H1 (cell line): Measurements from ENCODE around the gene SCNN1B. TPM values are rescaled to one million over a fixed set of nuclear protein-coding genes. Genes with fewer than 3 reads are reported as not detected.

Experiments used
- CTCF ChIA-PET: fragments of 300-600 bp; sonication (Branson Sonifier 250); formaldehyde crosslinking; loops from one replicate; lab custom pipeline; 2021; ENCODE audit not compliant: partially characterized antibody; lab: Charles Lee
- POLR2A ChIA-PET: fragments of 300-600 bp; sonication (Branson Sonifier 250); formaldehyde crosslinking; loops from one replicate; lab custom pipeline; 2021; ENCODE audit warnings: inconsistent platforms; ENCODE audit not compliant: partially characterized antibody; lab: Charles Lee
- DNase-seq, 2 experiments: peaks; one replicate each; pipeline versions ENCODE4 v3.0.0 to v3.0.0-alpha.2; 2010 to 2022; ENCODE audit warnings: low spot score in 2 of 2, low read depth in 1 of 2, mixed read lengths in 1 of 2
- FAIRE-seq: peaks from 2 replicates; lab custom pipeline; 2011; peaks lifted over from hg19 to GRCh38; lab: Jason Lieb, UNC
- H2AFZ ChIP-seq: 2 replicates; pipeline ENCODE4 v1.8.1; 2012; ENCODE audit warnings: low read length, inconsistent platforms
- H2AK5ac ChIP-seq: 2 replicates; pipeline ENCODE4 v1.6.1; 2013; ENCODE audit warnings: low read depth, low read length
- H2BK120ac ChIP-seq: replicated peaks from 2 replicates; pipeline ENCODE3; 2013; ENCODE audit warnings: low read depth, low read length, inconsistent platforms
- H2BK12ac ChIP-seq: 2 replicates; pipeline ENCODE4 v1.6.1; 2013; ENCODE audit warnings: low read depth, low read length
- H2BK15ac ChIP-seq: 2 replicates; pipeline ENCODE4 v1.6.1; 2013; ENCODE audit warnings: low read length
- H2BK20ac ChIP-seq: 2 replicates; pipeline ENCODE4 v1.6.1; 2013; ENCODE audit warnings: low read length
- H2BK5ac ChIP-seq: 2 replicates; pipeline ENCODE4 v1.6.1; 2013; ENCODE audit warnings: low read depth, low read length
- H3K14ac ChIP-seq: 2 replicates; pipeline ENCODE4 v1.6.1; 2013; ENCODE audit warnings: inconsistent platforms; ENCODE audit not compliant: insufficient read length
- H3K18ac ChIP-seq: 2 replicates; pipeline ENCODE4 v1.6.1; 2013; ENCODE audit warnings: low read length; ENCODE audit errors: extremely low read depth
- H3K23ac ChIP-seq: 2 replicates; pipeline ENCODE4 v1.6.1; 2013; ENCODE audit warnings: inconsistent platforms; ENCODE audit not compliant: insufficient read length
- H3K23me2 ChIP-seq: 2 replicates; pipeline ENCODE4 v1.6.1; 2013; ENCODE audit warnings: low read depth, low read length
- H3K27ac ChIP-seq: 2 replicates; pipeline ENCODE4 v1.6.1; 2011; ENCODE audit warnings: low read depth, low read length, inconsistent platforms
- H3K27me3 ChIP-seq, 4 experiments: replicated peaks in 1 of 4; 1 replicate in 1 of 4; 2 replicates in 3 of 4; pipeline versions ENCODE4 v1.6.1 to v1.8.1; 2011 to 2013; ENCODE audit warnings: low read length in 3 of 4, mild to moderate bottlenecking in 3 of 4, inconsistent platforms in 2 of 4, mixed read lengths in 2 of 4, moderate library complexity in 1 of 4; ENCODE audit not compliant: control insufficient read depth in 3 of 4, insufficient read depth in 3 of 4; ENCODE audit errors: extremely low read depth in 1 of 4
- H3K36me3 ChIP-seq, 4 experiments: 2 replicates each; pipeline versions ENCODE4 v1.6.1 to v1.8.1; 2011 to 2013; ENCODE audit warnings: mild to moderate bottlenecking in 4 of 4, low read length in 3 of 4, moderate library complexity in 2 of 4, control low read depth in 1 of 4, inconsistent platforms in 1 of 4; ENCODE audit not compliant: insufficient read depth in 4 of 4, control insufficient read depth in 2 of 4
- H3K4ac ChIP-seq: replicated peaks from 2 replicates; pipeline ENCODE3; 2013; ENCODE audit warnings: low read length, low read depth, mixed read lengths, inconsistent platforms; ENCODE audit not compliant: insufficient read length
- H3K4me1 ChIP-seq, 4 experiments: replicated peaks in 1 of 4; 1 replicate in 1 of 4; 2 replicates in 3 of 4; pipeline versions ENCODE4 v1.6.1 to v1.8.1; 2011 to 2013; ENCODE audit warnings: low read length in 3 of 4, inconsistent platforms in 2 of 4, mixed read lengths in 1 of 4; ENCODE audit not compliant: insufficient read depth in 4 of 4, control insufficient read depth in 3 of 4
- H3K4me2 ChIP-seq, 2 experiments: 2 replicates each; pipeline versions ENCODE4 v1.6.1 to v1.8.1; 2011 to 2013; ENCODE audit warnings: low read depth in 2 of 2, low read length in 2 of 2, control low read depth in 1 of 2, inconsistent platforms in 1 of 2, mild to moderate bottlenecking in 1 of 2; ENCODE audit not compliant: insufficient read depth in 1 of 2
- H3K4me3 ChIP-seq, 4 experiments: fragments of 200-600, 300-600 bp in 1 of 4; sonication (generic), shearing (Covaris generic), sonication (Bioruptor Twin) in 1 of 4; 2 replicates each; pipeline versions ENCODE4 v1.5.1 to v1.8.1; 2011 to 2016; ENCODE audit warnings: low read length in 4 of 4, low read depth in 3 of 4, control low read depth in 2 of 4, inconsistent platforms in 2 of 4, mild to moderate bottlenecking in 2 of 4, mixed read lengths in 1 of 4, moderate library complexity in 1 of 4; ENCODE audit not compliant: insufficient read depth in 2 of 4; ENCODE audit errors: extremely low read depth in 1 of 4
- H3K56ac ChIP-seq: replicated peaks from 2 replicates; pipeline ENCODE3; 2013; ENCODE audit warnings: low read depth, mild to moderate bottlenecking, mixed read lengths, low read length, inconsistent platforms; ENCODE audit not compliant: insufficient read length
- H3K79me1 ChIP-seq: 2 replicates; pipeline ENCODE4 v1.6.1; 2013; ENCODE audit warnings: low read depth, low read length, control low read depth
- H3K79me2 ChIP-seq, 2 experiments: 2 replicates each; pipeline versions ENCODE4 v1.6.1 to v1.8.1; 2012 to 2013; ENCODE audit warnings: low read length in 2 of 2, mild to moderate bottlenecking in 2 of 2, inconsistent platforms in 1 of 2; ENCODE audit not compliant: insufficient read depth in 2 of 2, control insufficient read depth in 1 of 2
- H3K9ac ChIP-seq, 4 experiments: replicated peaks in 1 of 4; 1 replicate in 1 of 4; 2 replicates in 3 of 4; pipeline versions ENCODE4 v1.6.1 to v1.8.1; 2011 to 2013; ENCODE audit warnings: low read depth in 3 of 4, low read length in 3 of 4, control low read depth in 2 of 4, mild to moderate bottlenecking in 2 of 4, moderate library complexity in 2 of 4, inconsistent platforms in 1 of 4; ENCODE audit errors: extremely low read depth in 1 of 4
- H3K9me3 ChIP-seq, 2 experiments: 2 replicates each; pipeline versions ENCODE4 v1.6.1 to v1.8.1; 2012 to 2013; ENCODE audit warnings: mild to moderate bottlenecking in 2 of 2, moderate library complexity in 2 of 2, control low read depth in 1 of 2, inconsistent platforms in 1 of 2, low read depth in 1 of 2, low read length in 1 of 2, mixed read lengths in 1 of 2; ENCODE audit not compliant: insufficient read depth in 2 of 2
- H4K20me1 ChIP-seq, 2 experiments: replicated peaks in 1 of 2; 2 replicates each; pipeline versions ENCODE3 to v1.8.1; 2011 to 2013; ENCODE audit warnings: inconsistent platforms in 2 of 2, low read length in 2 of 2, mild to moderate bottlenecking in 1 of 2; ENCODE audit not compliant: insufficient read depth in 2 of 2, control insufficient read depth in 1 of 2
- H4K5ac ChIP-seq: 2 replicates; pipeline ENCODE4 v1.6.1; 2013; ENCODE audit warnings: low read length, low read depth, mixed read lengths, inconsistent platforms; ENCODE audit not compliant: insufficient read length
- H4K8ac ChIP-seq: 2 replicates; pipeline ENCODE4 v1.8.0; 2013; ENCODE audit warnings: mild to moderate bottlenecking, moderate library complexity, low read length, inconsistent platforms; ENCODE audit not compliant: insufficient read depth; ENCODE audit errors: extremely low read depth
- H4K91ac ChIP-seq: replicated peaks from 2 replicates; pipeline ENCODE3; 2013; ENCODE audit warnings: low read length, mixed read lengths, inconsistent platforms; ENCODE audit not compliant: insufficient read length
- BRCA1 ChIP-seq: IDR thresholded peaks from 2 replicates; pipeline ENCODE4 v1.6.1; 2012; ENCODE audit warnings: low read depth, low read length, improper control_type of control experiment
- TBP ChIP-seq: IDR thresholded peaks from 2 replicates; pipeline ENCODE4 v1.6.1; 2011; ENCODE audit warnings: low read depth, low read length, improper control_type of control experiment
- WGBS, 2 experiments: shearing (Covaris generic) in 1 of 2; methylation state at CpG; one replicate each; pipeline versions ENCODE4 v1.1.6 to v1.1.7; 2013 to 2015; ENCODE audit warnings: low lambda C conversion rate in 2 of 2, mixed read lengths in 2 of 2, inconsistent platforms in 1 of 2, low coverage in 1 of 2, missing lambda C conversion rate in 1 of 2; ENCODE audit not compliant: insufficient replicate concordance in 2 of 2, insufficient coverage in 1 of 2, insufficient read length in 1 of 2; ENCODE audit errors: extremely low coverage in 1 of 2, missing lambda C conversion rate in 1 of 2; 5-methylcytosine and 5-hydroxymethylcytosine counted together
- polyA plus RNA-seq, 7 experiments: library from polyadenylated mRNA; depleted of rRNA in 3 of 7; stranded (reverse) in 5 of 7; unstranded in 2 of 7; fragments of >200 nt in 5 of 7; fragments of 200-250 nt in 2 of 7; gene quantifications; 1 replicate in 5 of 7; 2 replicates in 1 of 7; 4 replicates in 1 of 7; pipeline versions ENCODE4 v1.2.1 to v1.2.3, GENCODE V29; 2011 to 2013; ENCODE audit warnings: missing spikeins in 2 of 7, mixed read lengths in 2 of 7
- total RNA-seq: library from RNA; stranded (reverse); fragmentation: NEBNext Ultra II Directional; extraction: Animal tissue kit (Norgen Biotek cat#: 25700); gene quantifications from 2 replicates; pipeline ENCODE4 v1.2.1, GENCODE V29; 2021

SCNN1B gene
- total and polyA plus RNA-seq, 2 of the 8 experiments (the other 6 are each of a cell fraction or from before 2014, with no cell fraction given): 0.20 to 0.95 TPM

DNA sequence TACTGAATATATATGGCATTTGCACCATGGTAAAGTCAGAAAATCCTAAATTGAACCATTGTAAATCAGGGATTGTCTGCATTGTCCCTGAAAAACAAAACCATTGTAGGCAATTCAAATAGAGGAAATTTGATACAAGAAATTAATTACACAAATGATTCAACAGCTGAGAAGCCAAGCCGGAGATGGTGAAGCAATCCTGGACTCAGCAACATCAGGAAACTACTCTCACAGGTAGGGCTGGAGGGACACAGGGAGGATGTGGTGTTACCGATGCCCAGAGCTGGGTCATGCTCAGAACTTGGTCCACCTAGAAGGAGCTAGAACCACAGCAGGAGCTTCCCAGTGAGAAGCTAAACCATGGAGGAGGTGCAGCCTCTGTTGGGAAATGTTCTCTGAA is 18.5 kb upstream of the SCNN1B start:
- H3K4me1 ChIP-seq: peaks cover 0 to 6% (median 0%) of the 10 kb centered on the region in 4 experiments; a peak in 3 of 7 replicates
- no peak overlapping the region for H3K27ac ChIP-seq
- H3K27me3 ChIP-seq: 0 out of 7 replicates have a peak, but pooled peaks cover 0 to 2% (median 0%) of the 10 kb centered on the region in 4 experiments
- no peak overlapping the region for H2BK15ac ChIP-seq
- WGBS, 2 experiments: 91% methylated on average over 2 of the region's 2 CpGs; no CpG with 5 or more reads in 1 of the 2 experiments
- no peak overlapping the region for H3K4me3 ChIP-seq
- no peaks in the 10 kb centered on the region; the same call in 1 of the 2 replicates for H3K23me2 ChIP-seq
- H2BK120ac ChIP-seq: no peak overlapping the region
- H3K4me2 ChIP-seq: no peak overlapping the region
- no peak overlapping the region for H3K9ac ChIP-seq
- TF ChIP-seq TBP (no peak), BRCA1 (no peak)
- no peak overlapping the region for H2BK5ac ChIP-seq
- H3K36me3 ChIP-seq: no peaks in the 10 kb centered on the region
- no peak overlapping the region for H3K14ac ChIP-seq
- H4K8ac ChIP-seq: no peak overlapping the region
- DNase-seq: no peak
- H2BK20ac ChIP-seq: no peak overlapping the region
- H2AFZ ChIP-seq: no peak overlapping the region
- no peaks in the 10 kb centered on the region for H3K79me1 ChIP-seq
- no peaks in the 10 kb centered on the region for H3K9me3 ChIP-seq
- H3K23ac ChIP-seq: no peak overlapping the region
- no peak overlapping the region for H3K56ac ChIP-seq
- H3K4ac ChIP-seq: no peak overlapping the region
- no peaks in the 10 kb centered on the region for H4K20me1 ChIP-seq
- no peak for FAIRE-seq
- no peak overlapping the region for H2BK12ac ChIP-seq
- ChIA-PET CTCF (interaction anchor here (0.9 to 1.8 kb wide), 6 partner anchors 11 to 153 kb away, joined by 3 to 8 read pairs (median 3); no protein-coding TSS in a partner anchor), POLR2A (interaction anchor here (0.6 kb wide), 1 partner anchor 11 kb away, joined by 3 read pairs; no protein-coding TSS in a partner anchor)
- no peak overlapping the region for H4K5ac ChIP-seq
- H3K18ac ChIP-seq: no peak overlapping the region
- no peak overlapping the region for H4K91ac ChIP-seq
- no peak overlapping the region for H2AK5ac ChIP-seq
- H3K79me2 ChIP-seq: no peaks in the 10 kb centered on the region
